DOHH2 (cell line): Measurements from ENCODE around the gene RB1.

Experiments
- EZH2phosphoT487 ChIP-seq: fragments of 200-600 bp; sonication (generic); IDR thresholded peaks from 2 replicates; pipeline ENCODE4 v1.6.1; 2017; ENCODE audit warnings: borderline replicate concordance, mild to moderate bottlenecking, antibody characterized with exemption, low read length, moderate library complexity, mixed read lengths
- TF ChIP-seq, protein P1 (sequence below): fragments of 200-600 bp; sonication (generic); IDR thresholded peaks from one replicate; pipeline ENCODE4 v1.5.1; 2014; ENCODE audit warnings: antibody characterized with exemption, mild to moderate bottlenecking, low read depth, low read length; ENCODE audit not compliant: poor library complexity, severe bottlenecking

DNA sequence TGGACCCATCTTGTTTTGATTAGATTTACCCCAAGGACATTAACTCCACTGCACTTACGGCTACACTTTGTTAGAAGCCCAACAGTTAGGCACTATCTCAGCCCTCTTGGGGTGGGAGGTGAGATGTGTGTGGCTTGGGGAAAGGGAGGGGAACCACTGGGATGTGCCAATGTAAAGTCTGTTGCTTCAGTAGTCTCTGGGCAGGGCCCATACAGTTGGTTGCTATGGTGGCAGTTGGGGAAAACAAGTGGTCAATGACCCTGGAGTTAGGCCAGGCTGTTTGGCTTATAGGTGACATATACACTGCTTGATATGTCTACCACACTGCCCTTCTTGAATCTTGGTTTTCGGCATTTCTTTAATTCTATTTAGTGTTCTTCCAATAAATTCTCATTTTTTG, 8.9 kb upstream of the RB1 start:
- TF ChIP-seq, protein P1, sequence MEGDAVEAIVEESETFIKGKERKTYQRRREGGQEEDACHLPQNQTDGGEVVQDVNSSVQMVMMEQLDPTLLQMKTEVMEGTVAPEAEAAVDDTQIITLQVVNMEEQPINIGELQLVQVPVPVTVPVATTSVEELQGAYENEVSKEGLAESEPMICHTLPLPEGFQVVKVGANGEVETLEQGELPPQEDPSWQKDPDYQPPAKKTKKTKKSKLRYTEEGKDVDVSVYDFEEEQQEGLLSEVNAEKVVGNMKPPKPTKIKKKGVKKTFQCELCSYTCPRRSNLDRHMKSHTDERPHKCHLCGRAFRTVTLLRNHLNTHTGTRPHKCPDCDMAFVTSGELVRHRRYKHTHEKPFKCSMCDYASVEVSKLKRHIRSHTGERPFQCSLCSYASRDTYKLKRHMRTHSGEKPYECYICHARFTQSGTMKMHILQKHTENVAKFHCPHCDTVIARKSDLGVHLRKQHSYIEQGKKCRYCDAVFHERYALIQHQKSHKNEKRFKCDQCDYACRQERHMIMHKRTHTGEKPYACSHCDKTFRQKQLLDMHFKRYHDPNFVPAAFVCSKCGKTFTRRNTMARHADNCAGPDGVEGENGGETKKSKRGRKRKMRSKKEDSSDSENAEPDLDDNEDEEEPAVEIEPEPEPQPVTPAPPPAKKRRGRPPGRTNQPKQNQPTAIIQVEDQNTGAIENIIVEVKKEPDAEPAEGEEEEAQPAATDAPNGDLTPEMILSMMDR, result no peak
- TF ChIP-seq EZH2phosphoT487, result no peak
